Measurements from ENCODE around the gene NARS2. TPM values are rescaled to one million over a fixed set of nuclear protein-coding genes. Genes with fewer than 3 reads are reported as not detected.

Gene NARS2
- total and polyA plus RNA-seq, 9 of the 15 experiments (the other 6 are each of a cell fraction or from before 2014, with no cell fraction given), result 26.8 to 48.0 (median 34.2) TPM

- Histone ChIP-seq H3K9me1 (ENCODE audit: control insufficient read depth, insufficient read depth, low read length) (no peaks in the 10 kb centered on the region), H3K4me3 (no peak overlapping the region), H4K20me1 (replicated peaks; ENCODE audit: control insufficient read depth, insufficient read depth, low read length) (no peaks in the 10 kb centered on the region), H3K4me1 (replicated peaks in 1 of 2; ENCODE audit: control insufficient read depth in 2 of 2, insufficient read depth in 2 of 2, low read length in 2 of 2) (no peaks in the 10 kb centered on the region), H3K79me2 (ENCODE audit: control insufficient read depth, insufficient read depth, low read length) (no peaks in the 10 kb centered on the region), H2AFZ (ENCODE audit: low read depth, low read length) (no peak overlapping the region), H3K4me2 (ENCODE audit: insufficient read depth, low read length) (no peak overlapping the region), H3K36me3 (ENCODE audit: control insufficient read depth, insufficient read depth, low read length) (no peaks in the 10 kb centered on the region), H3K9me3 (replicated peaks; ENCODE audit: control insufficient read depth, insufficient read depth, low read depth, low read length) (no peaks in the 10 kb centered on the region; the same call in 1 of the 2 replicates), H3K27ac (ENCODE audit: extremely low read depth, low read depth, low read length) (no peak overlapping the region), H3K27me3 (ENCODE audit: control insufficient read depth in 2 of 2, insufficient read depth in 2 of 2, low read length in 2 of 2) (no peaks in the 10 kb centered on the region), H3K9ac (ENCODE audit: insufficient read depth in 1 of 2, low read depth in 2 of 2, low read length in 2 of 2) (no peak overlapping the region)
- no TSS peak for BruUV-seq (replicated peaks)
- ChIA-PET POLR2A (no interaction called here), CTCF (ENCODE audit: low intra/inter-chr PET ratio) (no interaction called here)
- in situ Hi-C loops (cut with MboI), result no loop called here
- FAIRE-seq, result peak; percentile 42
- DNase-seq (ENCODE audit: extremely low read depth in 1 of 4, low spot score in 3 of 4), result no peak
- no peak for ATAC-seq
- intact Hi-C loops (cut with micrococcal nuclease), result no loop called here
- whole genome bisulfite sequencing (ENCODE audit: insufficient coverage, low coverage, missing lambda C conversion rate), result 2% methylated on average over 2 of the region's 2 CpGs
- TF ChIP-seq PKNOX1 (IDR thresholded peaks at IDR 0.05) (0 out of 2 replicates have a peak, but pooled peaks have one; percentile 11), HINFP (tag; conservative IDR thresholded peaks at IDR 0.05; ENCODE audit: low read depth) (0 out of 2 replicates have a peak, but pooled peaks have one; percentile 46), ZNF280B (CRISPR knock-in tag; IDR thresholded peaks at IDR 0.05) (peak; percentile 75; the same call in 1 of the 2 replicates), RAD21 (CRISPR knock-in tag; conservative IDR thresholded peaks at IDR 0.05 in 1 of 2, IDR thresholded peaks at IDR 0.05 in 1 of 2) (peak in 1 of 2 experiments; percentile 9; a peak in 1 of 4 replicates), ZNF696 (CRISPR knock-in tag; conservative IDR thresholded peaks at IDR 0.05) (no peak), FOS (IDR thresholded peaks at IDR 0.05; ENCODE audit: extremely low read depth, insufficient read length) (no peak), ELF4 (CRISPR knock-in tag; IDR thresholded peaks at IDR 0.05) (no peak), SMARCB1 (IDR thresholded peaks at IDR 0.05; ENCODE audit: insufficient read length, low read depth) (no peak), ZZZ3 (IDR thresholded peaks at IDR 0.05) (no peak), CBX5 (IDR thresholded peaks at IDR 0.05; ENCODE audit: borderline replicate concordance, low read depth) (peak; percentile 83; the same call in 1 of the 2 replicates), MLLT1 (IDR thresholded peaks at IDR 0.05) (0 out of 4 replicates have a peak, but pooled peaks of 1 of the 2 experiments have one; percentile 25), CBFA2T2 (conservative IDR thresholded peaks at IDR 0.05) (no peak), ZBTB1 (CRISPR knock-in tag; IDR thresholded peaks at IDR 0.05; ENCODE audit: borderline replicate concordance, low read depth) (no peak), ARNT (IDR thresholded peaks at IDR 0.05) (0 out of 4 replicates have a peak, but pooled peaks of 1 of the 2 experiments have one; percentile 47), CBX3 (IDR thresholded peaks at IDR 0.05; ENCODE audit: borderline replicate concordance in 1 of 2, low read length in 2 of 2) (peak in 1 of 2 experiments; percentile 95; a peak in 2 of 3 replicates), ZNF445 (CRISPR knock-in tag; IDR thresholded peaks at IDR 0.05; ENCODE audit: low read depth) (peak; percentile 11; the same call in 1 of the 2 replicates)
These were observed 9.2 kb upstream of the NARS2 start for GRCh38 chr11:78583889-78584288.

All from K562 (cell line).